GM13977 (cell line): ENCODE results near the gene ZSCAN1.
"Not testable (repeated sequence)": the region's sequence is repeated elsewhere in the genome, so short reads cannot be mapped to it uniquely, and the experiment has no call there.

Experiments used
- DNase-seq: peaks from one replicate; pipeline ENCODE4 v3.0.0; 2012; ENCODE audit warnings: low spot score
- in situ Hi-C: fragments of 300-500 bp; cut with MboI; formaldehyde crosslinking; loops from one replicate; pipeline ENCODE4 v1.12.0; 2022; ENCODE audit warnings: low sequenced_read_pairs, low pct_unique_long_range_greater_than_20kb, mixed read lengths, inconsistent platforms; ENCODE audit not compliant: unreplicated experiment
- TF ChIP-seq, protein P1 (sequence below): IDR thresholded peaks from 2 replicates; pipeline ENCODE4 v1.5.1; 2012; ENCODE audit warnings: mild to moderate bottlenecking, control low read depth; ENCODE audit not compliant: insufficient read depth; ENCODE audit errors: extremely low read depth, missing control alignments

Gene ZSCAN1

DNA sequence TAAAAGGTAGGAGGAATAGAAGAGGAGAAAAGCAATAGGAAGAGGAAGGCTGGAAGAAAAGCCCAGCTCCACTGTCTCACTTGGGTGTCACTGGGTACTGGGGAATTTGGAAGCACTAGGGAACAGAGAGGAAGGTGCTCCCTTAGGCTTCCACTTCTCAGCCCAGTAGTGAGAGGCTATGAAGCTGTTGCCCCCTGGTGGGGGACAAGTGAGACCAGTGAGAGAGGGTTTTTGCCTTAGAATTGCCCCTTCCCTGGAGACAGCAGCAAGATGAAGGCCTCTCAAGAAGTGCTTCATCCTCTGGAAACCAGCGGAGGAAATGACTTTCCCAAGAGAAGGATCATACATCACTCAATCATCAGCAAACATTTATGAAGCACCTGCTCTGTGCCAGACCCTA, 26.5 kb upstream of the ZSCAN1 start:
- in situ Hi-C loops, result no loop called here

DNA sequence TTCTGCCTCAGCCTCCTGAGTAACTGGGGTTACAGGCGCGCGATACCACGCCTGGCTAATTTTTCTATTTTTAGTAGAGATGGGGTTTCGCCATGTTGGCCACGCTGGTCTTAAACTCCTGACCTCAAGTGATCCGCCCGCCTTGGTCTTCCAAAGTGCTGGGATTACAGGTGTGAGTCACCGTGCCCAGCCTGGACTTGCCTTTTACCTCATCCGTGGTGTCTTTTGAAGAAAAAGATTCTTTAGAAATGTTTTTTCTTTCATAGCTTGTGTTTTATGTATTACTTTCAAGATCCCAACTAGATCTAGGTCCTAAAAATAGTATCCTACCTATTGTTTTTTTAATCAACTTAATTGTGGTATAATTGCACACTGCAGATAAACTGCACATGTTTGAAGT, 24.9 kb upstream of the ZSCAN1 start:
- in situ Hi-C loops, result not testable (repeated sequence)

More for the DNA sequence above, 26.5 kb upstream of the ZSCAN1 start:
- TF ChIP-seq, protein P1, sequence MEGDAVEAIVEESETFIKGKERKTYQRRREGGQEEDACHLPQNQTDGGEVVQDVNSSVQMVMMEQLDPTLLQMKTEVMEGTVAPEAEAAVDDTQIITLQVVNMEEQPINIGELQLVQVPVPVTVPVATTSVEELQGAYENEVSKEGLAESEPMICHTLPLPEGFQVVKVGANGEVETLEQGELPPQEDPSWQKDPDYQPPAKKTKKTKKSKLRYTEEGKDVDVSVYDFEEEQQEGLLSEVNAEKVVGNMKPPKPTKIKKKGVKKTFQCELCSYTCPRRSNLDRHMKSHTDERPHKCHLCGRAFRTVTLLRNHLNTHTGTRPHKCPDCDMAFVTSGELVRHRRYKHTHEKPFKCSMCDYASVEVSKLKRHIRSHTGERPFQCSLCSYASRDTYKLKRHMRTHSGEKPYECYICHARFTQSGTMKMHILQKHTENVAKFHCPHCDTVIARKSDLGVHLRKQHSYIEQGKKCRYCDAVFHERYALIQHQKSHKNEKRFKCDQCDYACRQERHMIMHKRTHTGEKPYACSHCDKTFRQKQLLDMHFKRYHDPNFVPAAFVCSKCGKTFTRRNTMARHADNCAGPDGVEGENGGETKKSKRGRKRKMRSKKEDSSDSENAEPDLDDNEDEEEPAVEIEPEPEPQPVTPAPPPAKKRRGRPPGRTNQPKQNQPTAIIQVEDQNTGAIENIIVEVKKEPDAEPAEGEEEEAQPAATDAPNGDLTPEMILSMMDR, result no peak
- DNase-seq, result no peak

GRCh38 chr19:58009301-58009665, 24.5 kb upstream of the ZSCAN1 start:
- DNase-seq, result no peak
- TF ChIP-seq, protein P1, result no peak
- in situ Hi-C loops, result no loop called here

More for the DNA sequence above, 24.9 kb upstream of the ZSCAN1 start:
- DNase-seq, result not testable (repeated sequence)

- TF ChIP-seq, protein P1, result no peak
- peak; percentile 72 for DNase-seq
- in situ Hi-C loops, result no loop called here
Measured at GRCh38 chr19:58009666-58010301, 24.0 kb upstream of the ZSCAN1 start.

- TF ChIP-seq, protein P1, result no peak
- in situ Hi-C loops, result no loop called here
- no peak for DNase-seq
Measured at GRCh38 chr19:58010507-58010906, 23.3 kb upstream of the ZSCAN1 start.

- TF ChIP-seq, protein P1, result no peak
- in situ Hi-C loops, result no loop called here
- DNase-seq, result no peak
Measured at GRCh38 chr19:58014141-58014540, 19.7 kb upstream of the ZSCAN1 start.

DNA sequence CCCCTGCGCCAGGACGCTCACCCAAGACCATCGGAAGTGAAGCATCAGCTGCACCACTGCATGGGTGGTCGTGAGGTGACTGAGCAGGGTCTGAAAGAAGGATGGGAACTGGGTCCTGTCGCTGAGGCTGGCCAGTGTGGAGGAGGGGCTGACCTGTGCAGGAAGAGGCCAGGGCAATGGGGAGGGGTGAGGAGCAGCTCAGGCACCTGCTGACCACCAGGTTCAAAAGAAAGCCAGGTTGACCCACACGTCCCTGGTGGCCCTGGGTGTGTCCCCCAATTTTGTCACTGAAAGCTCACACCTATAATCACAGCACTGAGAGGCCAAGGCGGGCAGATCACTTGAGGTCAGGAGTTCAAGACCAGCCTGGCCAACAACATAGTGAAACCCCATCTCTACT, 13.7 kb upstream of the ZSCAN1 start:
- TF ChIP-seq, protein P1, result no peak
- in situ Hi-C loops, result no loop called here
- DNase-seq, result no peak
